Panc1 (cell line): Measurements from ENCODE around the gene KLF14.
"Not testable (repeated sequence)": the region's sequence is repeated elsewhere in the genome, so short reads cannot be mapped to it uniquely, and the experiment has no call there.

ENCODE experiments used
- POLR2AphosphoS5 ChIP-seq: IDR thresholded peaks from 2 replicates; pipeline ENCODE4 v1.6.1; 2012; ENCODE audit warnings: mild to moderate bottlenecking, low read depth, low read length, moderate library complexity
- REST ChIP-seq, 2 experiments: IDR thresholded peaks; 2 replicates each; pipeline ENCODE4 v1.6.1; 2011 to 2012; ENCODE audit warnings: low read depth in 2 of 2, control low read depth in 1 of 2, low read length in 1 of 2, mild to moderate bottlenecking in 1 of 2, moderate library complexity in 1 of 2; ENCODE audit not compliant: insufficient read depth in 1 of 2
- SIN3A ChIP-seq: IDR thresholded peaks from 2 replicates; pipeline ENCODE4 v1.6.1; 2012; ENCODE audit warnings: low read depth, mild to moderate bottlenecking, low read length, moderate library complexity, borderline replicate concordance; ENCODE audit not compliant: insufficient read depth
- TF ChIP-seq, protein P1 (sequence below): fragments of 450-650 bp; IDR thresholded peaks from 2 replicates; pipeline ENCODE4 v1.5.1; 2017; ENCODE audit warnings: mild to moderate bottlenecking

DNA sequence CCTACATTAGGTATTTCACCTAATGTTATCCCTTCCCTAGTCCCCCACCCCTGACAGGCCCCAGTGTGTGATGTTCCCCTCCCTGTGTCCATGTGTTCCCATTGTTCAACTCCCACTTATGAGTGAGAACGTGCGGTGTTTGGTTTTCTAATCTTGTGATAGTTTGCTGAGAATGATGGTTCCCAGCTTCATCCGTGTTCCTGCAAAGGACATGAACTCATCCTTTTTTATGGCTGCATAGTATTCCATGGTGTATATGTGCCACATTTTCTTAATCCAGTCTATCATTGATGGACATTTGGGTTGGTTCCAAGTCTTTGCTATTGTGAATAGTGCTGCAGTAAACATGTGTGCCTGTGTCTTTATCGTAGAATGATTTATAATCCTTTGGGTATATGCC is 30.6 kb upstream of the KLF14 start:
- TF ChIP-seq, protein P1, sequence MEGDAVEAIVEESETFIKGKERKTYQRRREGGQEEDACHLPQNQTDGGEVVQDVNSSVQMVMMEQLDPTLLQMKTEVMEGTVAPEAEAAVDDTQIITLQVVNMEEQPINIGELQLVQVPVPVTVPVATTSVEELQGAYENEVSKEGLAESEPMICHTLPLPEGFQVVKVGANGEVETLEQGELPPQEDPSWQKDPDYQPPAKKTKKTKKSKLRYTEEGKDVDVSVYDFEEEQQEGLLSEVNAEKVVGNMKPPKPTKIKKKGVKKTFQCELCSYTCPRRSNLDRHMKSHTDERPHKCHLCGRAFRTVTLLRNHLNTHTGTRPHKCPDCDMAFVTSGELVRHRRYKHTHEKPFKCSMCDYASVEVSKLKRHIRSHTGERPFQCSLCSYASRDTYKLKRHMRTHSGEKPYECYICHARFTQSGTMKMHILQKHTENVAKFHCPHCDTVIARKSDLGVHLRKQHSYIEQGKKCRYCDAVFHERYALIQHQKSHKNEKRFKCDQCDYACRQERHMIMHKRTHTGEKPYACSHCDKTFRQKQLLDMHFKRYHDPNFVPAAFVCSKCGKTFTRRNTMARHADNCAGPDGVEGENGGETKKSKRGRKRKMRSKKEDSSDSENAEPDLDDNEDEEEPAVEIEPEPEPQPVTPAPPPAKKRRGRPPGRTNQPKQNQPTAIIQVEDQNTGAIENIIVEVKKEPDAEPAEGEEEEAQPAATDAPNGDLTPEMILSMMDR = not testable (repeated sequence)
- not testable (repeated sequence) for TF ChIP-seq POLR2AphosphoS5; REST (IDR thresholded peaks at IDR 0.05; ENCODE audit: insufficient read depth in 1 of 2, low read depth in 2 of 2, low read length in 1 of 2); SIN3A
